H1 (cell line): ENCODE results near the gene PPARA. TPM values are rescaled to one million over a fixed set of nuclear protein-coding genes. Genes with fewer than 3 reads are reported as not detected.

ENCODE experiments used
- CTCF ChIA-PET: fragments of 300-600 bp; sonication (Branson Sonifier 250); formaldehyde crosslinking; loops from one replicate; lab custom pipeline; 2021; ENCODE audit not compliant: partially characterized antibody; lab: Charles Lee
- POLR2A ChIA-PET: fragments of 300-600 bp; sonication (Branson Sonifier 250); formaldehyde crosslinking; loops from one replicate; lab custom pipeline; 2021; ENCODE audit warnings: inconsistent platforms; ENCODE audit not compliant: partially characterized antibody; lab: Charles Lee
- DNase-seq, 2 experiments: peaks; one replicate each; pipeline versions ENCODE4 v3.0.0 to v3.0.0-alpha.2; 2010 to 2022; ENCODE audit warnings: low spot score in 2 of 2, low read depth in 1 of 2, mixed read lengths in 1 of 2
- FAIRE-seq: peaks from 2 replicates; lab custom pipeline; 2011; peaks lifted over from hg19 to GRCh38; lab: Jason Lieb, UNC
- H2AFZ ChIP-seq: 2 replicates; pipeline ENCODE4 v1.8.1; 2012; ENCODE audit warnings: low read length, inconsistent platforms
- H2AK5ac ChIP-seq: 2 replicates; pipeline ENCODE4 v1.6.1; 2013; ENCODE audit warnings: low read depth, low read length
- H2BK120ac ChIP-seq: replicated peaks from 2 replicates; pipeline ENCODE3; 2013; ENCODE audit warnings: low read depth, low read length, inconsistent platforms
- H2BK12ac ChIP-seq: 2 replicates; pipeline ENCODE4 v1.6.1; 2013; ENCODE audit warnings: low read depth, low read length
- H2BK15ac ChIP-seq: 2 replicates; pipeline ENCODE4 v1.6.1; 2013; ENCODE audit warnings: low read length
- H2BK20ac ChIP-seq: 2 replicates; pipeline ENCODE4 v1.6.1; 2013; ENCODE audit warnings: low read length
- H2BK5ac ChIP-seq: 2 replicates; pipeline ENCODE4 v1.6.1; 2013; ENCODE audit warnings: low read depth, low read length
- H3K14ac ChIP-seq: 2 replicates; pipeline ENCODE4 v1.6.1; 2013; ENCODE audit warnings: inconsistent platforms; ENCODE audit not compliant: insufficient read length
- H3K18ac ChIP-seq: 2 replicates; pipeline ENCODE4 v1.6.1; 2013; ENCODE audit warnings: low read length; ENCODE audit errors: extremely low read depth
- H3K23ac ChIP-seq: 2 replicates; pipeline ENCODE4 v1.6.1; 2013; ENCODE audit warnings: inconsistent platforms; ENCODE audit not compliant: insufficient read length
- H3K23me2 ChIP-seq: 2 replicates; pipeline ENCODE4 v1.6.1; 2013; ENCODE audit warnings: low read depth, low read length
- H3K27ac ChIP-seq: 2 replicates; pipeline ENCODE4 v1.6.1; 2011; ENCODE audit warnings: low read depth, low read length, inconsistent platforms
- H3K27me3 ChIP-seq, 4 experiments: replicated peaks in 1 of 4; 1 replicate in 1 of 4; 2 replicates in 3 of 4; pipeline versions ENCODE4 v1.6.1 to v1.8.1; 2011 to 2013; ENCODE audit warnings: low read length in 3 of 4, mild to moderate bottlenecking in 3 of 4, inconsistent platforms in 2 of 4, mixed read lengths in 2 of 4, moderate library complexity in 1 of 4; ENCODE audit not compliant: control insufficient read depth in 3 of 4, insufficient read depth in 3 of 4; ENCODE audit errors: extremely low read depth in 1 of 4
- H3K36me3 ChIP-seq, 4 experiments: 2 replicates each; pipeline versions ENCODE4 v1.6.1 to v1.8.1; 2011 to 2013; ENCODE audit warnings: mild to moderate bottlenecking in 4 of 4, low read length in 3 of 4, moderate library complexity in 2 of 4, control low read depth in 1 of 4, inconsistent platforms in 1 of 4; ENCODE audit not compliant: insufficient read depth in 4 of 4, control insufficient read depth in 2 of 4
- H3K4ac ChIP-seq: replicated peaks from 2 replicates; pipeline ENCODE3; 2013; ENCODE audit warnings: low read length, low read depth, mixed read lengths, inconsistent platforms; ENCODE audit not compliant: insufficient read length
- H3K4me1 ChIP-seq, 4 experiments: replicated peaks in 1 of 4; 1 replicate in 1 of 4; 2 replicates in 3 of 4; pipeline versions ENCODE4 v1.6.1 to v1.8.1; 2011 to 2013; ENCODE audit warnings: low read length in 3 of 4, inconsistent platforms in 2 of 4, mixed read lengths in 1 of 4; ENCODE audit not compliant: insufficient read depth in 4 of 4, control insufficient read depth in 3 of 4
- H3K4me2 ChIP-seq, 2 experiments: 2 replicates each; pipeline versions ENCODE4 v1.6.1 to v1.8.1; 2011 to 2013; ENCODE audit warnings: low read depth in 2 of 2, low read length in 2 of 2, control low read depth in 1 of 2, inconsistent platforms in 1 of 2, mild to moderate bottlenecking in 1 of 2; ENCODE audit not compliant: insufficient read depth in 1 of 2
- H3K4me3 ChIP-seq, 4 experiments: fragments of 200-600, 300-600 bp in 1 of 4; sonication (generic), shearing (Covaris generic), sonication (Bioruptor Twin) in 1 of 4; 2 replicates each; pipeline versions ENCODE4 v1.5.1 to v1.8.1; 2011 to 2016; ENCODE audit warnings: low read length in 4 of 4, low read depth in 3 of 4, control low read depth in 2 of 4, inconsistent platforms in 2 of 4, mild to moderate bottlenecking in 2 of 4, mixed read lengths in 1 of 4, moderate library complexity in 1 of 4; ENCODE audit not compliant: insufficient read depth in 2 of 4; ENCODE audit errors: extremely low read depth in 1 of 4
- H3K56ac ChIP-seq: replicated peaks from 2 replicates; pipeline ENCODE3; 2013; ENCODE audit warnings: low read depth, mild to moderate bottlenecking, mixed read lengths, low read length, inconsistent platforms; ENCODE audit not compliant: insufficient read length
- H3K79me1 ChIP-seq: 2 replicates; pipeline ENCODE4 v1.6.1; 2013; ENCODE audit warnings: low read depth, low read length, control low read depth
- H3K79me2 ChIP-seq, 2 experiments: 2 replicates each; pipeline versions ENCODE4 v1.6.1 to v1.8.1; 2012 to 2013; ENCODE audit warnings: low read length in 2 of 2, mild to moderate bottlenecking in 2 of 2, inconsistent platforms in 1 of 2; ENCODE audit not compliant: insufficient read depth in 2 of 2, control insufficient read depth in 1 of 2
- H3K9ac ChIP-seq, 4 experiments: replicated peaks in 1 of 4; 1 replicate in 1 of 4; 2 replicates in 3 of 4; pipeline versions ENCODE4 v1.6.1 to v1.8.1; 2011 to 2013; ENCODE audit warnings: low read depth in 3 of 4, low read length in 3 of 4, control low read depth in 2 of 4, mild to moderate bottlenecking in 2 of 4, moderate library complexity in 2 of 4, inconsistent platforms in 1 of 4; ENCODE audit errors: extremely low read depth in 1 of 4
- H3K9me3 ChIP-seq, 2 experiments: 2 replicates each; pipeline versions ENCODE4 v1.6.1 to v1.8.1; 2012 to 2013; ENCODE audit warnings: mild to moderate bottlenecking in 2 of 2, moderate library complexity in 2 of 2, control low read depth in 1 of 2, inconsistent platforms in 1 of 2, low read depth in 1 of 2, low read length in 1 of 2, mixed read lengths in 1 of 2; ENCODE audit not compliant: insufficient read depth in 2 of 2
- H4K20me1 ChIP-seq, 2 experiments: replicated peaks in 1 of 2; 2 replicates each; pipeline versions ENCODE3 to v1.8.1; 2011 to 2013; ENCODE audit warnings: inconsistent platforms in 2 of 2, low read length in 2 of 2, mild to moderate bottlenecking in 1 of 2; ENCODE audit not compliant: insufficient read depth in 2 of 2, control insufficient read depth in 1 of 2
- H4K5ac ChIP-seq: 2 replicates; pipeline ENCODE4 v1.6.1; 2013; ENCODE audit warnings: low read length, low read depth, mixed read lengths, inconsistent platforms; ENCODE audit not compliant: insufficient read length
- H4K8ac ChIP-seq: 2 replicates; pipeline ENCODE4 v1.8.0; 2013; ENCODE audit warnings: mild to moderate bottlenecking, moderate library complexity, low read length, inconsistent platforms; ENCODE audit not compliant: insufficient read depth; ENCODE audit errors: extremely low read depth
- H4K91ac ChIP-seq: replicated peaks from 2 replicates; pipeline ENCODE3; 2013; ENCODE audit warnings: low read length, mixed read lengths, inconsistent platforms; ENCODE audit not compliant: insufficient read length
- BACH1 ChIP-seq: IDR thresholded peaks from 2 replicates; pipeline ENCODE4 v1.6.1; 2012; ENCODE audit warnings: low read length, improper control_type of control experiment
- TAF7 ChIP-seq: optimal IDR thresholded peaks from 2 replicates; pipeline ENCODE3; 2011; ENCODE audit warnings: low read depth, mild to moderate bottlenecking, inconsistent platforms, low read length, moderate library complexity, borderline replicate concordance
- USF2 ChIP-seq: IDR thresholded peaks from 2 replicates; pipeline ENCODE4 v1.6.1; 2011; ENCODE audit warnings: low read length, improper control_type of control experiment
- YY1 ChIP-seq: IDR thresholded peaks from 2 replicates; pipeline ENCODE4 v1.6.1; 2011; ENCODE audit warnings: low read depth, mild to moderate bottlenecking, low read length
- WGBS, 2 experiments: shearing (Covaris generic) in 1 of 2; methylation state at CpG; one replicate each; pipeline versions ENCODE4 v1.1.6 to v1.1.7; 2013 to 2015; ENCODE audit warnings: low lambda C conversion rate in 2 of 2, mixed read lengths in 2 of 2, inconsistent platforms in 1 of 2, low coverage in 1 of 2, missing lambda C conversion rate in 1 of 2; ENCODE audit not compliant: insufficient replicate concordance in 2 of 2, insufficient coverage in 1 of 2, insufficient read length in 1 of 2; ENCODE audit errors: extremely low coverage in 1 of 2, missing lambda C conversion rate in 1 of 2; 5-methylcytosine and 5-hydroxymethylcytosine counted together
- polyA plus RNA-seq, 7 experiments: library from polyadenylated mRNA; depleted of rRNA in 3 of 7; stranded (reverse) in 5 of 7; unstranded in 2 of 7; fragments of >200 nt in 5 of 7; fragments of 200-250 nt in 2 of 7; gene quantifications; 1 replicate in 5 of 7; 2 replicates in 1 of 7; 4 replicates in 1 of 7; pipeline versions ENCODE4 v1.2.1 to v1.2.3, GENCODE V29; 2011 to 2013; ENCODE audit warnings: missing spikeins in 2 of 7, mixed read lengths in 2 of 7
- total RNA-seq: library from RNA; stranded (reverse); fragmentation: NEBNext Ultra II Directional; extraction: Animal tissue kit (Norgen Biotek cat#: 25700); gene quantifications from 2 replicates; pipeline ENCODE4 v1.2.1, GENCODE V29; 2021

The PPARA gene
- total and polyA plus RNA-seq, 2 of the 8 experiments (the other 6 are each of a cell fraction or from before 2014, with no cell fraction given), result 3.1 to 8.2 TPM

GRCh38 chr22:46256358-46256958 is 106.1 kb downstream of the PPARA start:
- H3K27ac ChIP-seq, result no peak overlapping the region
- no peak overlapping the region for H2AFZ ChIP-seq
- H2AK5ac ChIP-seq, result no peak overlapping the region
- H2BK12ac ChIP-seq, result no peak overlapping the region
- H2BK120ac ChIP-seq, result no peak overlapping the region
- FAIRE-seq (no peak), DNase-seq (no peak)
- no peak overlapping the region for H3K4me3 ChIP-seq
- no peak overlapping the region for H4K8ac ChIP-seq
- H3K56ac ChIP-seq, result no peak overlapping the region
- H4K91ac ChIP-seq, result no peak overlapping the region
- no peak overlapping the region for H4K5ac ChIP-seq
- no peak overlapping the region for H3K23ac ChIP-seq
- H3K9ac ChIP-seq, result no peak overlapping the region
- H3K4ac ChIP-seq, result no peak overlapping the region
- no peak overlapping the region for H3K4me2 ChIP-seq
- no peak overlapping the region for H2BK20ac ChIP-seq
- no peaks in the 10 kb centered on the region for H3K79me2 ChIP-seq
- H3K36me3 ChIP-seq, result no peaks in the 10 kb centered on the region
- 86% methylated on average over 8 of the region's 8 CpGs; no CpG with 5 or more reads in 1 of the 2 experiments for WGBS, 2 experiments
- H3K27me3 ChIP-seq, result peaks cover 4 to 29% (median 12%) of the 10 kb centered on the region in 4 experiments; a peak in 5 of 7 replicates
- ChIA-PET CTCF (interaction anchor here (0.6 kb wide), 1 partner anchor 362 kb away, joined by 6 read pairs; no protein-coding TSS in a partner anchor), POLR2A (interaction anchor here (1.2 kb wide), 1 partner anchor 12 kb away, joined by 3 read pairs; no protein-coding TSS in a partner anchor)
- H3K23me2 ChIP-seq, result no peaks in the 10 kb centered on the region
- no peaks in the 10 kb centered on the region; a peak in 1 of 4 replicates for H3K9me3 ChIP-seq
- no peak overlapping the region for H3K14ac ChIP-seq
- no peaks in the 10 kb centered on the region for H3K79me1 ChIP-seq
- no peak for TF ChIP-seq YY1
- no peak for TF ChIP-seq TAF7
- no peak for TF ChIP-seq USF2
- no peak for TF ChIP-seq BACH1
- no peaks in the 10 kb centered on the region for H4K20me1 ChIP-seq
- H3K18ac ChIP-seq, result no peak overlapping the region
- H2BK15ac ChIP-seq, result no peak overlapping the region
- H2BK5ac ChIP-seq, result no peak overlapping the region
- H3K4me1 ChIP-seq, result no peaks in the 10 kb centered on the region
